HepG2 (cell line): Measurements from ENCODE around the gene PKN2. TPM values are rescaled to one million over a fixed set of nuclear protein-coding genes. Genes with fewer than 3 reads are reported as not detected.

Experiments used
- ATAC-seq: fragments of 200-7000 bp; cut with Tn5 transposase; 3 replicates; pipeline ENCODE4 v1.9.1; 2020; ENCODE audit warnings: mild to moderate bottlenecking, moderate library complexity
- BruUV-seq: library from RNA; stranded (reverse); fragments of 400-500 nt; replicated peaks from 2 replicates; lab custom pipeline; 2021; lab: Mats Ljungman, UMichigan
- CTCF ChIA-PET: fragments of 300-600 bp; formaldehyde crosslinking; extraction: SDS; loops from one replicate; lab custom pipeline; 2021; ENCODE audit warnings: low total read pairs, inconsistent platforms, low intra/inter-chr PET ratio; lab: Yijun Ruan, JAX
- POLR2A ChIA-PET: fragments of 350-600 bp; sonication (Branson Sonifier 250); formaldehyde crosslinking; loops from one replicate; lab custom pipeline; 2020; ENCODE audit warnings: antibody characterized with exemption, inconsistent platforms; lab: Yijun Ruan, JAX
- DNase-seq: peaks from one replicate; pipeline ENCODE4 v3.0.0-alpha.2; 2015; ENCODE audit warnings: low spot score
- FAIRE-seq: peaks from 3 replicates; lab custom pipeline; 2011; peaks lifted over from hg19 to GRCh38; lab: Jason Lieb, UNC
- H2AFZ ChIP-seq: one replicate; pipeline ENCODE4 v1.6.1; 2011; ENCODE audit warnings: low read length, inconsistent platforms
- H3K27ac ChIP-seq: fragments of 300-600 bp; 3 replicates; pipeline ENCODE4 v1.8.0; 2011; ENCODE audit warnings: mixed run types, mild to moderate bottlenecking, mixed read lengths, low read length, inconsistent platforms; ENCODE audit not compliant: insufficient read depth; ENCODE audit errors: extremely low read length
- H3K27me3 ChIP-seq, 2 experiments: fragments of 200-600 bp in 1 of 2; 2 replicates in 1 of 2; 3 replicates in 1 of 2; pipeline versions ENCODE4 v1.6.0 to v1.8.0; 2011; ENCODE audit warnings: low read length in 2 of 2, mild to moderate bottlenecking in 2 of 2, moderate library complexity in 2 of 2, inconsistent platforms in 1 of 2; ENCODE audit not compliant: insufficient read depth in 2 of 2, control insufficient read depth in 1 of 2
- H3K36me3 ChIP-seq, 2 experiments: fragments of 200-600 bp in 1 of 2; replicated peaks in 1 of 2; 2 replicates in 1 of 2; 3 replicates in 1 of 2; pipeline versions ENCODE4 v1.5.1 to v1.8.0; 2011; ENCODE audit warnings: low read length in 2 of 2, inconsistent platforms in 1 of 2; ENCODE audit not compliant: insufficient read depth in 2 of 2, control insufficient read depth in 1 of 2
- H3K4me1 ChIP-seq: 2 replicates; pipeline ENCODE4 v1.5.1; 2012; ENCODE audit warnings: low read length, inconsistent platforms; ENCODE audit not compliant: insufficient read depth
- H3K4me2 ChIP-seq: 2 replicates; pipeline ENCODE4 v1.6.0; 2011; ENCODE audit warnings: low read depth, low read length, inconsistent platforms
- H3K4me3 ChIP-seq, 3 experiments: fragments of 200-600 bp in 1 of 3; sonication (generic), shearing (Covaris generic) in 1 of 3; replicated peaks in 1 of 3; 2 replicates each; pipeline ENCODE4 v1.5.1; 2011 to 2016; ENCODE audit warnings: low read length in 3 of 3, inconsistent platforms in 2 of 3, low read depth in 2 of 3, mild to moderate bottlenecking in 2 of 3, control low read depth in 1 of 3, mixed read lengths in 1 of 3; ENCODE audit not compliant: insufficient read depth in 1 of 3
- H3K79me2 ChIP-seq: one replicate; pipeline ENCODE4 v1.6.1; 2011; ENCODE audit warnings: low read length, inconsistent platforms; ENCODE audit not compliant: insufficient read depth
- H3K9ac ChIP-seq: 2 replicates; pipeline ENCODE4 v1.6.0; 2011; ENCODE audit warnings: mild to moderate bottlenecking, low read depth, low read length, inconsistent platforms; ENCODE audit not compliant: insufficient read depth
- H3K9me3 ChIP-seq: 2 replicates; pipeline ENCODE4 v1.5.1; 2012; ENCODE audit warnings: mild to moderate bottlenecking, low read length
- H4K20me1 ChIP-seq: 2 replicates; pipeline ENCODE4 v1.6.0; 2011; ENCODE audit warnings: inconsistent platforms, mild to moderate bottlenecking, low read length, moderate library complexity; ENCODE audit not compliant: insufficient read depth
- CBX2 ChIP-seq, 2 experiments: fragments of 200-600 bp in 1 of 2; sonication (generic); formaldehyde crosslinking in 1 of 2; IDR thresholded peaks; 2 replicates each; pipeline versions ENCODE4 v1.7.0 to v1.8.1; 2018 to 2022; ENCODE audit warnings: low read depth in 2 of 2, low read length in 1 of 2, mild to moderate bottlenecking in 1 of 2, missing genetic modification reagents in 1 of 2
- CHCHD3 ChIP-seq: sonication (generic); formaldehyde crosslinking; IDR thresholded peaks from 2 replicates; pipeline ENCODE4 v1.8.0; 2022; ENCODE audit warnings: mild to moderate bottlenecking, missing genetic modification reagents, moderate library complexity
- EEA1 ChIP-seq: sonication (generic); formaldehyde crosslinking; IDR thresholded peaks from 2 replicates; pipeline ENCODE4 v1.5.1; 2020; ENCODE audit warnings: mild to moderate bottlenecking, missing genetic modification reagents, borderline replicate concordance
- FOSL2 ChIP-seq: sonication (generic); formaldehyde crosslinking; IDR thresholded peaks from 2 replicates; pipeline ENCODE4 v1.4.0; 2020; ENCODE audit warnings: missing genetic modification reagents
- FOXP1 ChIP-seq, 2 experiments: fragments of 450-650 bp in 1 of 2; IDR thresholded peaks; 2 replicates each; pipeline ENCODE4 v1.6.1; 2017 to 2018; ENCODE audit warnings: antibody characterized with exemption in 1 of 2
- HDAC1 ChIP-seq: sonication (generic); formaldehyde crosslinking; IDR thresholded peaks from 2 replicates; pipeline ENCODE4 v1.5.1; 2020; ENCODE audit warnings: mild to moderate bottlenecking, missing genetic modification reagents
- MED1 ChIP-seq: sonication (generic); formaldehyde crosslinking; IDR thresholded peaks from 2 replicates; pipeline ENCODE4 v1.4.0; 2020; ENCODE audit warnings: missing genetic modification reagents
- MIXL1 ChIP-seq: IDR thresholded peaks from 2 replicates; pipeline ENCODE4 v1.6.1; 2016
- RAD51 ChIP-seq: fragments of 450-650 bp; IDR thresholded peaks from 2 replicates; pipeline ENCODE4 v1.6.1; 2016; ENCODE audit warnings: borderline replicate concordance
- SCMH1 ChIP-seq: sonication (generic); formaldehyde crosslinking; IDR thresholded peaks from 2 replicates; pipeline ENCODE4 v1.9.0; 2021; ENCODE audit warnings: missing genetic modification reagents, mild to moderate bottlenecking, borderline replicate concordance
- TRIM22 ChIP-seq: fragments of 450-650 bp; IDR thresholded peaks from 2 replicates; pipeline ENCODE4 v1.6.1; 2017
- ZIK1 ChIP-seq: sonication (generic); formaldehyde crosslinking; IDR thresholded peaks from 2 replicates; pipeline ENCODE4 v1.5.0; 2020; ENCODE audit warnings: mild to moderate bottlenecking, low read depth, missing genetic modification reagents, borderline replicate concordance
- ZNF280D ChIP-seq: sonication (generic); formaldehyde crosslinking; IDR thresholded peaks from 2 replicates; pipeline ENCODE4 v1.5.1; 2020; ENCODE audit warnings: mild to moderate bottlenecking, missing genetic modification reagents
- ZNF282 ChIP-seq: fragments of 450-650 bp; IDR thresholded peaks from 2 replicates; pipeline ENCODE4 v1.6.1; 2018; ENCODE audit not compliant: partially characterized antibody
- ZNF549 ChIP-seq: sonication (generic); formaldehyde crosslinking; IDR thresholded peaks from 2 replicates; pipeline ENCODE4 v1.5.0; 2020; ENCODE audit warnings: missing genetic modification reagents
- ZNF567 ChIP-seq: sonication (generic); formaldehyde crosslinking; IDR thresholded peaks from 2 replicates; pipeline ENCODE4 v1.8.1; 2023; ENCODE audit warnings: mild to moderate bottlenecking, missing genetic modification reagents, borderline replicate concordance
- ZNF670 ChIP-seq: sonication (generic); formaldehyde crosslinking; IDR thresholded peaks from 2 replicates; pipeline ENCODE4 v1.8.0; 2022; ENCODE audit warnings: mild to moderate bottlenecking, missing genetic modification reagents, borderline replicate concordance
- ZNF704 ChIP-seq: sonication (generic); formaldehyde crosslinking; IDR thresholded peaks from 2 replicates; pipeline ENCODE4 v1.8.1; 2023; ENCODE audit warnings: mild to moderate bottlenecking, inconsistent platforms, moderate library complexity, missing genetic modification reagents, borderline replicate concordance
- WGBS: methylation state at CpG from one replicate; pipeline ENCODE4 v1.1.6; 2017; ENCODE audit warnings: low lambda C conversion rate; 5-methylcytosine and 5-hydroxymethylcytosine counted together
- in situ Hi-C: cut with HindIII; loops from 2 replicates; pipeline ENCODE4 v1.10.0; 2017; ENCODE audit warnings: low pct_unique_long_range_greater_than_20kb; ENCODE audit not compliant: extremely low pct_ligation_motif_present
- intact Hi-C: fragments of 100-400 bp; cut with micrococcal nuclease; formaldehyde crosslinking; loops from one replicate; pipeline ENCODE4 v1.10.0; 2022; ENCODE audit not compliant: unreplicated experiment
- polyA plus RNA-seq, 8 experiments: library from polyadenylated mRNA; depleted of rRNA in 3 of 8; stranded (reverse) in 7 of 8; unstranded in 1 of 8; fragments of >200 nt; fragmentation: Illumina TruSeq in 4 of 8; extraction: Trizol in 4 of 8; gene quantifications; 2 replicates each; pipeline versions ENCODE4 v1.2.1 to v1.2.3, GENCODE V29; 2011 to 2016; ENCODE audit warnings: low read depth in 4 of 8, missing spikeins in 1 of 8, mixed read lengths in 1 of 8; ENCODE audit not compliant: insufficient read depth in 1 of 8
- total RNA-seq, 5 experiments: library from RNA; depleted of rRNA; stranded (reverse); fragments of >200 nt; fragmentation: Illumina TruSeq; extraction: Trizol; gene quantifications; 2 replicates each; pipeline ENCODE4 v1.2.3, GENCODE V29; 2016; ENCODE audit warnings: low read depth in 1 of 5
- TF ChIP-seq, protein P1 (sequence below): sonication (generic); formaldehyde crosslinking; IDR thresholded peaks from 2 replicates; pipeline ENCODE4 v1.4.0; 2020; ENCODE audit warnings: mild to moderate bottlenecking, low read depth, missing genetic modification reagents

The PKN2 gene
- total and polyA plus RNA-seq, 2 of the 13 experiments (the other 11 are each of a cell fraction or from before 2014, with no cell fraction given): 17.0 to 29.4 TPM

- CTCF ChIA-PET: no interaction called here
- Histone ChIP-seq H3K4me2 (no peak overlapping the region), H3K36me3 (peaks cover 2 to 32% of the 10 kb centered on the region in 2 experiments; a peak in 4 of 5 replicates), H3K4me3 (no peak overlapping the region), H3K4me1 (no peaks in the 10 kb centered on the region), H3K27ac (no peak overlapping the region), H3K9ac (no peak overlapping the region), H3K79me2 (no peaks in the 10 kb centered on the region), H3K9me3 (no peaks in the 10 kb centered on the region), H2AFZ (no peak overlapping the region), H4K20me1 (no peaks in the 10 kb centered on the region), H3K27me3 (no peaks in the 10 kb centered on the region)
- DNase-seq: no peak
- in situ Hi-C loops: no loop called here
- intact Hi-C loops: no loop called here
- 96% methylated on average over 2 of the region's 2 CpGs for WGBS
- no peak for ATAC-seq
- FAIRE-seq: no peak
- no TSS peak for BruUV-seq
- POLR2A ChIA-PET: no interaction called here
- no peak for TF ChIP-seq ZNF549
- TF ChIP-seq MED1 (CRISPR knock-in tag): no peak
- no peak for TF ChIP-seq CHCHD3 (CRISPR knock-in tag)
- no peak for TF ChIP-seq RAD51
- TF ChIP-seq CBX2 (IDR thresholded peaks at IDR 0.05; ENCODE audit: low read depth, low read length): no peak
- TF ChIP-seq CBX2 (CRISPR knock-in tag; IDR thresholded peaks at IDR 0.05; ENCODE audit: low read depth): no peak
- TF ChIP-seq FOXP1 (IDR thresholded peaks at IDR 0.05): no peak
- TF ChIP-seq FOXP1 (CRISPR knock-in tag; IDR thresholded peaks at IDR 0.05): no peak
- no peak for TF ChIP-seq ZNF567
- no peak for TF ChIP-seq SCMH1
- TF ChIP-seq ZNF280D (CRISPR knock-in tag): no peak
- TF ChIP-seq ZNF670 (CRISPR knock-in tag): no peak
- no peak for TF ChIP-seq ZNF282
- no peak for TF ChIP-seq ZNF704 (CRISPR knock-in tag)
- no peak for TF ChIP-seq HDAC1 (CRISPR knock-in tag)
- TF ChIP-seq, protein P1, sequence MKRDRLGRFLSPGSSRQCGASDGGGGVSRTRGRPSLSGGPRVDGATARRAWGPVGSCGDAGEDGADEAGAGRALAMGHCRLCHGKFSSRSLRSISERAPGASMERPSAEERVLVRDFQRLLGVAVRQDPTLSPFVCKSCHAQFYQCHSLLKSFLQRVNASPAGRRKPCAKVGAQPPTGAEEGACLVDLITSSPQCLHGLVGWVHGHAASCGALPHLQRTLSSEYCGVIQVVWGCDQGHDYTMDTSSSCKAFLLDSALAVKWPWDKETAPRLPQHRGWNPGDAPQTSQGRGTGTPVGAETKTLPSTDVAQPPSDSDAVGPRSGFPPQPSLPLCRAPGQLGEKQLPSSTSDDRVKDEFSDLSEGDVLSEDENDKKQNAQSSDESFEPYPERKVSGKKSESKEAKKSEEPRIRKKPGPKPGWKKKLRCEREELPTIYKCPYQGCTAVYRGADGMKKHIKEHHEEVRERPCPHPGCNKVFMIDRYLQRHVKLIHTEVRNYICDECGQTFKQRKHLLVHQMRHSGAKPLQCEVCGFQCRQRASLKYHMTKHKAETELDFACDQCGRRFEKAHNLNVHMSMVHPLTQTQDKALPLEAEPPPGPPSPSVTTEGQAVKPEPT (CRISPR knock-in tag): no peak
- TF ChIP-seq TRIM22: no peak
- no peak for TF ChIP-seq FOSL2 (CRISPR knock-in tag)
- TF ChIP-seq ZIK1 (CRISPR knock-in tag): no peak
- no peak for TF ChIP-seq MIXL1 (CRISPR knock-in tag)
- TF ChIP-seq EEA1 (CRISPR knock-in tag): no peak
Measured at GRCh38 chr1:88825721-88826120, 141.6 kb downstream of the PKN2 start.
